ENCODE results near the gene IRGC.
"Not testable (repeated sequence)": the region's sequence is repeated elsewhere in the genome, so short reads cannot be mapped to it uniquely, and the experiment has no call there.

Gene IRGC, protein sequence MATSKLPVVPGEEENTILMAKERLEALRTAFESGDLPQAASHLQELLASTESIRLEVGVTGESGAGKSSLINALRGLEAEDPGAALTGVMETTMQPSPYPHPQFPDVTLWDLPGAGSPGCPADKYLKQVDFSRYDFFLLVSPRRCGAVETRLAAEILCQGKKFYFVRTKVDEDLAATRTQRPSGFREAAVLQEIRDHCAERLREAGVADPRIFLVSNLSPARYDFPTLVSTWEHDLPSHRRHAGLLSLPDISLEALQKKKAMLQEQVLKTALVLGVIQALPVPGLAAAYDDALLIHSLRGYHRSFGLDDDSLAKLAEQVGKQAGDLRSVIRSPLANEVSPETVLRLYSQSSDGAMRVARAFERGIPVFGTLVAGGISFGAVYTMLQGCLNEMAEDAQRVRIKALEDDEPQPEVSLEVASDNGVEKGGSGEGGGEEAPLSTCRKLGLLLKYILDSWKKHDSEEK

DNA sequence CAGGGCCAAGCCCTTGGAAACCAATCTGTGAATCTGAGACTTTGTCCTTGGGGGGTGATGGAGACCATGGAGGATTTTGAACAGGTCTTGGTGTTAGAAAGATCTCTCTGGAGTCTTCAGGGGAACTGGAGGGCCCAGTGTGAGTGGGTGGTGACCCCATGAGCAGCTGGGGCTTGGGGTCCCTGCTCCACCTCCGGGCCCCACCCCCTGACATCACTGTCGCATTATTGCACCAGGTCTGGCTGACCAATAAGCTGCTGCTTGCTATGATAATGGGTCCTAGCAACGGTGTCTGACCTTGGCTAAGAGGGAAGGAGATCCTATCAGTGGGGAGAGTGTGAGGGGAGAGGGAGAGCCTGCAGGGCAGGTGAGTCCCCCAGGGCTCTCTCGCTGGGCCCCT lies at the start of gene IRGC:
TSS of gene IRGC (plus strand) at position 301 of the 400 bp plus-strand sequence. CDS start 2,483 bp downstream, outside the sequence.
- DNase-seq: no peak

DNA sequence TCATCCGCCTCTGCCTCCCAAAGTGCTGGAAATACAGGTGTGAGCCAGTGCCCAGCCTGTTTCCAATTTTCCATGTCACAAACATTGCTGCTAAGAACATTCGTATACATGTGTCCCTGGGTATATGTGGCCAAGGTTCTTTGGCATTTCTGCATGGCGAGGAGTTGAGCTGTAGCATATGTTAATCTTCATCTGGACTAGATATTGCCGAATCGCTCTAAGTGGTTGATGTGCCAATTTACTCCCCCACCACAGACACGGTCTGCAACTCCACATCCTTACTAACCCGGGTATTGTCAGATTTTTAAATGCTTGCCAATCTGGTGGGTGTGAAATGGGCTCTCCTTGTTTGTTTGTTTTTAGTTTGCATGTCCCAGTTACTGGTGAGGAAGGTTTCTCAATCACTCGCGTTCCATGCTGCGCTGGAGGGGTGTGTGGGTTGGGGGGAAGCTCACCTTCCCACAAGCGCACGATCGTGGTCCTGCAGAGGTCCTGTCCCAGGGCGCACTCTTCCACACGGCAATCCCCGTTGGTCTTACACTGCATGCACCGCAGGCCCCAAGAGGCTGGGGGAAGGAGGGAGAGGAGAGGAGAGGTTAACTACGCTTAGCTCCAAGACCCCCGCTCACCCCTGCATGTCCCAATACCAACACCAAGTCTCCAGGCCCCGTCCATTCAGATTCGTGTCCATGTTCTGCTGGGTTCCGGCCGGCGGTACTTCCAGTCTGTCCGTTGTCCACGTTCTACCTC lies 48.6 kb upstream of the IRGC start:
- DNase-seq: peak in 2 of 51 donors; percentile 5 to 30

DNA sequence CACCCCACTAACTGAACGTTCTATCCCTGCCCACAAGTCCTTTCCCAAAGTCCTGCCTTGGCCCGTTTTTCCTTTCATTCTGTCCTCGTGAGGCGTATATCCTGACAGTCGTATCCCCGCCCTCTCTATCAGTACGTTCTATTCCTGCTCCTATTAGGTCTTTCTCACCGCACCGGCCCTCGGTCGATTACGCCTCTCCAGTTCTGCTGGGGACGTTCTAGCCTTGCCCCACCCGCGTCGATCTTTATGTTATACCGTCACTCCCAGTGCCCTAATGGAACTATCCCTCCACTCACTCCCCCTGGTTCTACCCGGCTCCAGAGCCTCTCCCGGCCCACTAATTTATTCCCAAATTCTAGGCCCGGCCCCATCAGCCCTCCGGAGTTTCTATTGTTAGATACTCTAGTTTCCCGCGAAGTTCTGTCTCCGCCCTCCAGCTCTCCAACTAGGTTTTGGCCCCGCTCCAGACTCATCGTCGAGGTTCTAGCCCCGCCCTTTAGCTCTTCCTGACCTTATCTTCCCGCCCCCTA lies 47.9 kb upstream of the IRGC start:
- peak in 9 of 51 donors; percentile 47 to 99 (median 86) for DNase-seq

DNA sequence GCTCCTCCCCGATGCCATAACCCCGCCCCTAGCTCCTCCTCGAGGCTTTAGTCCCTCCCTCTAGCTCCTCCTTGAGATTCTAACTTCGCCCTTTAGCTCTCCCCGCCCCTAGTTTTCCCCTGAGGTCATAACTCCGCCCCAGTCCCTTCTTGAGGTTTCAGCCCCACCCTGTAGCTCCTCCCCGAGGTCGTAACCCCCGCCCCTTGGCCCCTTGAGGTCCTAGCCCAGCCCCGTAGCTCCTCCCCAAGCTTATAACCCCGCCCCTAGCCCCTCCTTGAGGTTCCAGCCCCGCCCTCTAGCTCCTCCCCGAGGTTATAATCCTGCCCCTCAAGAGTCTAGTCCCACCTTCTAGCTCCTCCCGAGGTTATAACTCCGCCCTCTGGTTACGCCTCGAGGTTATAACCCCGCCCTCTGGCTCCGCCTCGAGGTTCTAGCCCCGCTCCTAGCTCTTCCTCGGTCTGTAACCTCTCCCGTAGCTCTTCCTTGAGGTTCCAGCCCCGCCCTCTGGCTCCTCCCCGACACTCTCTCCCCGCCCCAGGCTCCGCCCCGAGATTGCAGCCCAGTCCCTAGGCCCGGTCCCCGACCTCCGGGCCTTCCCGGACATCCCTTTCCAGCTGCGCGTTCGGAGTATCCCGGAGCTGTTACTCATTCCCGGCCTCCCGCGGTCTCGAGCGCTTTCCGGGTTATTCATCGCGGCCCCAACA lies 47.3 kb upstream of the IRGC start:
- peak; percentile 52 to 100 (median 96) for DNase-seq

DNA sequence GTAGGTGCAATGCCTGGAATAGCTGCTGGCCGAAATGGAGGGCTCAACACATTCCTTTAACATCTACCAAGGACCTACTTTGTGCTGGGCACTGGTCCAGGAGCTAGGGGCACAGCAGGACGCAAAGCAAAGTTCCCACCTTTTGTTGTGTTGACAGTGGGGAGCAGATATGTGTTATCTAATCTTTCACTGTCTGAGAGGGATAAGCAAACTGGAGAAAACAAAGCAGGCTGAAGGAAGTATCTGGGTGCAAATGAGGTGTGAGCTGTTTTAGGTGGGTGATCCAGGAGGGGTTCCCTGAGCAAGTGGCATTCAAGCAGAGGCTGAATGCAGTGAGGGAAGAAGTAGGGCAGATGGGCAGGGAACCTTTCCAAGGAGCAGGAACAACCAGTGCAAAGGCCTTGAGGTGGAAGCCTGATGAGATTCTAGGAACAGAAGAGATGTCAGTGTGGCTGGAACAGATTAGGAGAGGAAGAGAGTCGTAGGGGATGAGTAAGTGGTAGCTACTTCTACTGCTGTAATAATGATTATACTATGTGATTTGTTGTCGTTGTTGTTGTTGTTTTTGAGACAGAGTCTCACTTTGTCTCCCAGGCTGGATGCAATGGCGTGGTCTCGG lies 43.7 kb upstream of the IRGC start:
- no peak for DNase-seq

DNA sequence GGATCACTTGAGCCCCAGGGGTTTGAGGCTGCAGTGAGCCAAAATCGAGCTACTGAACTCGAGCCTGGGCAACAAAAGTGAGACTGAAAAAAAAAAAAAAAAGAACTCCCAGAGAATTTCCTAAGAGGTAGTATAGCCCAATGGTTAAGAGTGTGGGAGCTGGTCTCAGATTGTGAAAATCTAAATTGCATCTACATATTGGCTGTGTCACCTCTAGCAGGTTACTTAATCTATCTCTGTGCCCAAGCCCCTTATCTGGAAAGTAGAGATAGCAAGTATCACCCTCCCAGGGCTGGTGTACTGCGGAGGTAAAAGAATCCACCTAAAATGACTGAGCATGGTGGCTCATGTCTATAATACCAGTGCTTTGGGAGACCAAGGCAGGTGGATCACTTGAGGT lies 42.2 kb upstream of the IRGC start:
- no peak for DNase-seq

DNA sequence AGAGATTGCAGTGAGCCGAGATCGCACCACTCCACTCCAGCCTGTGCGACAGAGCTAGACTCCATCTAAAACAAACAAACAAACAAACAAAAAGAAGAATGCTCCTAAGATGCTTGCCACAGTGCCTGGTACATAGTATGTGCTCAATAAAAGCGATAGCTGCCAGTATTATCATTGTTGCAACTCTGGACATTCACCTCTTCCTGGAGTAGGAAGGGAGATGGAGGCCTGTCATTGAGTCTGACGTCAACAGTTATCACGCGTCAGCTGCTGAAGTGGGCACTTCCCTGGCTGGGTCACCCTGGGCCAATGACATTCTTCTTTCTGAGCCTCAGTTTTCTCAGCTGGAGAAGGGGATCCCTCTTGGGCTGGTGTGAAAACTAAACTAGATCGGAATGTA lies 41.7 kb upstream of the IRGC start:
- no peak for DNase-seq

DNA sequence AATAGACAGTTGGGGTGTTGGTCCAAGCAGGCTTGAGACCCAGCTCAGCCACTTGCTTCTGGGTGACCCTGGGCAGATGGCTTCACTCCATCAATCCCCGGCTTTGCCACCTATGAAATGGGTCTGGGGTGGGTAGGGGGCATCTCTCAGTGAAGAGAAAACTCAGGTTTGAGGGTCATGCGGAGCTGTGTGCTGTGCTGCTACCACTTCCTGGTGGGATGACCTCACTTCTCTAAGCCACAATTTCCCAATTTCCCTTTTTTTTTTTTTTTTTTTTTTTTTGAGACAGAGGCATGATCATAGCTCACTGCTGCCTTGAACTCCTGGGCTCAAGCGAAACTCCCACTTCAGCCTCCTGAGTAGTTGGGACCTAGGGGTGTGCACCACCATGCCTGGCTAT lies 41.3 kb upstream of the IRGC start:
- DNase-seq: no peak

DNA sequence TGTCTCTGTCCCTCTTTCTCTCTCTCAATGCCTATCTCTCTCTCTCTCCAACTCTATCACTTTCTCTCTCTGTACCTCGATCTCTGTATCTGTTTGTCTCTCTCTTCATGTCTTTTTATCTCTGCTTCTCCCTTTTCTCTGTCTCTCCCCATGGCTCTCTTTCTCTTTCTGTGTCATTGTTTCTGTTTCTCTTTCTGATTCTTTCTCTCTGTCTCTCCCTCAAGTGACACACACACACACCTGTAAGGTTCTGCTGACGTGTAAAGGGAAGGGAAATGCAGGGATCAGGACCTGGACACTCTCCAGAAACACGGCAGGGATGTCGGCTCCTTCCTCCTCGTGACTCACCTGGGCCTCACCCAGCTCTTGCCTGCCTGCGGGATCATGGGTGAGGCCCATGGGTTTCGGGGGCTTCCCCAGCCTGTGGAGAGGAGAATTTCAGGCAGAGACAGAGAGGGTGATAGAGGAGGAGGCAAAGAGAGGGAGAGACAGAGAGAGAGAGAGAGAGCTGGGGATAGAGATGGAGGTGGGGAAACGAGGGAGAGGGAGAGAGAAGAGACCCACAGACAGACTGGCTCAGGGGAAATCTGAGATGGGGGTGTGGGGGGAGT lies 40.5 kb upstream of the IRGC start:
- DNase-seq: no peak

DNA sequence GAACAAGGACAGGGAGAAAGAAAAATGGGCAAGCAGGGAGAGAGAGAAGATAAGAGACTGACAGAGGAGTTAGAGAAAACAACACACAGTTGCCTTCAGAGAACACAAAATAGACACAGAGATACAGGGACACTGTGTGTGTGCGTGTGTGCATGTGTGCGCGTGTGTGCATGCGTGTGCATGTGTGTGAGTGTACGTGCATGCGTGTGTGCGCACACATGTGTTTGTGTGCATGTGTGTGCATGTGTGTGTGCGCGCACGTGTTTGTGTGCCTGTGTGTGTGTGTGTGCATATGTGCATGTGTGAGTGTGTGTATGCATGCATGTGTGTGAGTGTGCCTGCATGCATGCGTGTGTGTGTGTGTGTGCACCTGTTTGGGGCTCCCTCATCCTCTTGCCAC lies 40.0 kb upstream of the IRGC start:
- DNase-seq: no peak

DNA sequence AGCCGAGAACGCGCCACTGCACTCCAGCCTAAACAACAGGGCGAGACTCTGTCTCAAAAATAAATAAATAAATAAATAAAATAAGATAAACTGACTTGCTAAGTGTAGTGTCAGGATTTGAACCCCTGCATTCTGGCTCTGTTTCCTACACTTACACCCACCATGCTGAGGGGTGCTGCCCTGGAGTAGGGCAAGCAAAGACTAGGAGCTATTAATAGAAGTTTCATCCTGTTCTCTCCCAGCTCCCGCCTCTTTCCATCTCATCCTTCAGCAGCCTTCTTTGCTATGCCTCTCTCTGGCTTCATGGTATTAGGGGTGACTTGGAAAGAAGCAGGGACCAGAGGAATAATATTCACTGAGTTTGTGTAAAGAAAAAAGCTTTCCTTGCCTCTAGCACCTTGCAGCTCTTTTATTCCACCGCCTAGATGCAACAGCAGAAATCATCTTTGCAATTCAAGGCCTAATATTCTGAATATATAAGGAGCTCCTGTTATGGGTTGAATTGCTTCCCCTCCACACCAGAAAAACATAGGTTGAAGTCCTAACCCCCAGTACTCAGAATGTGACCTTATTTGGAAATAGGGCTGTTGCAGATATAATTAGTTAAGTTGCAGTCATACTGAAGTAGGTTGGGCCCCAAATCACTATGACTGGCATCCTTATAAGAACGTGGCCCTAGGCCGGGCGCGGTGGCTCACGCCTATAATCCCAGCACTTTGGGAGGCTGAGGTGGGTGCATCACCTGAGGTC lies 37.2 kb upstream of the IRGC start:
- no peak for DNase-seq

DNA sequence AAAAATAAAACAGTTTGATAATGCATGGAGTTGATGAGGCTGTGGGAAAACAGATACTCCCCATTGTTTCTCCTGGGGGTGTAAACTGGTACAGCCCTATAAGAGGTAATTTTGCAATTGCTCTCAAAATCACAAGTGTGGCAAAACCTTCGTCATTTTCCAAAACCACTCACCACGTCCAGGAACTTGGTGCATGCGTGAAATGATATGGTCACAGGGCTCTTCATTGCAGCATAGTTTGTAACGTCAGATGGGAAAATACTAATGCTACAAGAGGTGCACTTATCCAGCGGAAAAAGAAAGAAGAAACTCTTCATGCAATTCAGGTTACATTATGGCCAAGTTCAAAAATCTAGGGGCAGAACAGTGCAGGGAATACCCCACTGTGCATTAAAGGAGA lies 34.1 kb upstream of the IRGC start:
- no peak for DNase-seq

DNA sequence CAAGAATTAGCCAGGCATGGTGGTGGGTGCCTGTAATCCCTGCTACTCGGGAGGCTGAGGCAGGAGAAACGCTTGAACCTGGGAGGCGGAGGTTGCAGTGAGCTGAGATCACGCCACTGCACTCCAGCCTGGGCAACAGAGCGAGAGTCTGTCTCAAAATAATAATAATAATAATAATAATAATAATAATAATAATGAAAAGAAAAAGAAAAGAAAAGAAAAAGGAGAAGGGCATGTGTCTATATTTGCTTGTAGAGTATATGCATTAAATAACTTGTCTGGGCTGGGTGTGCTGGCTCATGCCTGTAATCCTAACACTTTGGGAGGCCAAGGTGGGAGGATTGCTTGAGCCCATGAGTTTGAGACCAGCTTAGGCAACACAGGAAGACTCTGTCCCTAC lies 33.6 kb upstream of the IRGC start:
- DNase-seq: not testable (repeated sequence)

DNA sequence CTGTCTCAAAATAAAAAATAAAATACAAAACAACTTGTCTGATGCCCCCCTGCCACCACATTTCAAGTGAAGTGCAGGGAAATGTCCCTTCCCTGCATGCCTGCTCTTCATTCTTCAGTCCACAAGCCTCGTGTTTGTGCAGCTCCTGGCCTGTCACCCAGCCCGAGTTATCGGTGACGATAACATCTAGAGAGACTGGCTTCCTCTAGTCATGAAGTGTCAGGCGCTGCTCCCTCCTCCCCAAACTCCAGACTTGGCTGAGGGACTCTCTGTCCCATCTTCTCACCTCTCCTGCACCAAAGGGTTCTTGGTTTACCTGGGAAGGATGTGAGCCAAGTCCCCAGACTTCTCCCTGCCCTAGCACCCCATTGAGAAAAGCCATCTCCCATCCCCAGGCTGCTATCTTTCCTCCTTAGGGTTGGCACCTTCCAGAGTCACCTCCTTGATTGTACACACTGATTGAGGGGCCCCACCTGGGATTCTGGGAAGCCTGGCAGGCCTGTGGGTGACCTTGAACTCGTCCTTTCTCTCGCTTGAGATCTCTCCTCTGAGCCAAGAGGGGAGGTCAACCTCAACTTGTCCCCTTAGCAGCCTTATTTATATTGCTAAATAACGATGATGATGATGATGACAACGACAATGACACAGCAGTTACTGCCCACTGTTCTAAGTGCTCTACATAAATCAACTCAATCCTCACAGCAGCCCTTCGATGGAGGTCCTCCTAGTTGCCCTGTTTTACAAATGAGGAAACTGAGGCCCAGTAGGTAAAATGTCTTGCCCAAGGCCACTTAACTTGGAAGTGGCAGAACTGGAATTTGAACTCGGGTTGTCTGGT lies 32.8 kb upstream of the IRGC start:
- DNase-seq: no peak

DNA sequence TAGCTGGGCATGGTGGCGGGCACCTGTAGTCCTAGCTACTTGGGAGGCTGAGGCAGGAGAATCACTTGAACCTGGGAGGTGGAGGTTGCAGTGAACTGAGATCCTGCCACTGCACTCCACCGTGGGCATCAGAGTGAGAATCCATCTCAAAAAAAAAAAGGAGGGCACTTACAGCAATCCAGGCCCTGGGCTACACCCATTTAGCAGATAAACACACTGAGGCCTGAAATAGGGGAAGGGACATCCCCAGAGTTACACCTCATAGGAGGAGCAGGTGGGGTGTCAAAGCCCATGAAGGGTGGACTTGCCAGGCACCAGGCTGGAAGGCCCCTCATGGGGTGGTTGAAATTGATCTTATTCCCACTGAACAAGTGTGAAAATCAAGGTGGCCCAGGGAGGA lies 32.0 kb upstream of the IRGC start:
- DNase-seq: no peak

DNA sequence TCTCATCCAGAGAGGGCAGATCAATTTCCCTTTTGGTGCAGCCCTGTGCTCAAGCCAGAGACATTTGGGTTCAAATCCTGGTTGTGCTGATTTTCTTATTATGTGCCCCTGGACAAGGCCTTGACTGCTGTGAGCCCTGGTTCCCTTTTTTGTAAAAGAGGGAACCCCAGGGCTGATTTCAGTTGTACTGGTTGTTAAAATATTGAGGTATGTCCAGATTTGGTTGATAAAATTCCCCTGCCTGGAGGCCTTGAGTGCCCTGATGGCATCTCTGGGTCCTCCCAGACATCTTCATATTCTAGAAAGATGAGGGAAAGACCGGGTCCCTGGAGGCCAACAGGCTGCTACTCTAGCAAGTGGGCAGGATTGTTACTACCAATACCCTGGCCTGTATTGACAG lies 31.6 kb upstream of the IRGC start:
- no peak for DNase-seq

DNA sequence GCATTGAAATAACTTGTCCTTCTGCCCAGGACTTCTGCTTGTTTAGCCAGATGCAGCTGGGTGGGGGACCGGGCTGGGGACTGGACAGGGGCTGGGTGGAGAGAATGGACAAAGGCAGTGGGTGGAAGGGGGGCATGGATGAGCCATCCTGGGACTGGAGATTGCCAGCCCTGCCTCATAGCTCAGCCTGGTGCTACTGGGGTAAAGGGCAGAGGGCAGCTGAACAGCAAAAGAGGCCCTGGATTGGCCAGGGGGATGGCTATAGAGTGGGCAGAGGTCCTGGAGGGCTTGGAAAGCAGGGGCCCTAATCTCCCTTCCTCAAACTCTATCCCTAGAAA lies 28.2 kb upstream of the IRGC start:
- DNase-seq: peak in 20 of 51 donors; percentile 5 to 65 (median 24)

DNA sequence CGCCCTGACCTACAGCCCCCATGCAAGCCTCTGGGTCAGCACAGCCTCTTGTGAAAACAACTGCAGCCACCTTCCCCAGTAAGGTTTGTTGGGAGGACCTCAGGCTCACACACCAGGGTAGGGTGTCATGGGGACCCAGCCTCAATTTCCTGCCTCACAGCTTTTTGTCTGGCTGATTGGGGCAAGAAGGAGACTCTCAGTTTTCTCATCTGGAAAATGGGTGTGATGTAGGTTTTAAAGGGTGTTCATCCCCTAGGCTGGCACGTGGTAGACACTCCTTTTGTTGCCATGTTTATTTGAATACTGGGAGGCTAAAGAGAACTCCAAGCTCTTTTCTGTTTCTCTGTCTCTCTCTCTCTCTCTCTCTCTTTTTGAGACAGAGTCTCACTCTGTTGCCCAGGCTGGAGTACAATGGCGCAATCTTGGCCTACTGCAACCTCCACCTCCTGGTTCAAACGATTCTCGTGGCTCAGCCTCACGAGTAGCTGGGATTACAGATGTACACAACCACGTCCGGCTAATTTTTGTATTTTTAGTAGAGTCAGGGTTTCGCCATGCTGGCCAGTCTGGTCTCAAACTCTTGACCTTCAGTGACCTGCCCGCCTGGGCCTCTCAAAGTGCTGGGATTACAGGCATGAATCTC lies 27.7 kb upstream of the IRGC start:
- no peak for DNase-seq

DNA sequence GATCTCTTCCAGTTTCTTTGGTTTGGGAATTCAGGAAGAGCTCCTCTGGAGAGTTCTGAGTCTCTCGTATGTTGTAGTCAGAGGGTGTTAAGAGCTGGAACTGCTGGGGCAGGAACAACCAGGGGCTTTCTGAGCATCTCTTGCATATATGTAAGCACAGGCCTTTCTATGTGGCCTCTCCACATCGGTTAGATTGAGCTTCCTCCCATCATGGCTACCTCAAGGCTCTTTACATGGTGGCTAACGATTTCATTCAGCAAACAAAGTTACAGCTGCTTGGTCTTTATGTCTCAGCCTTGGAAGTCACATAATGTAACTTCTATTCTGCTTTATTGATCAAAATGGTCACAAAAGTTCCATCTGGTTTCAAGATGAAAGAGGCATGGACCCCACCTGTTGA lies 25.4 kb upstream of the IRGC start:
- no peak for DNase-seq

Measured in hypothalamus (tissue), 51 donors.